ENCODE data around the gene GEMIN4.

The GEMIN4 gene

DNA sequence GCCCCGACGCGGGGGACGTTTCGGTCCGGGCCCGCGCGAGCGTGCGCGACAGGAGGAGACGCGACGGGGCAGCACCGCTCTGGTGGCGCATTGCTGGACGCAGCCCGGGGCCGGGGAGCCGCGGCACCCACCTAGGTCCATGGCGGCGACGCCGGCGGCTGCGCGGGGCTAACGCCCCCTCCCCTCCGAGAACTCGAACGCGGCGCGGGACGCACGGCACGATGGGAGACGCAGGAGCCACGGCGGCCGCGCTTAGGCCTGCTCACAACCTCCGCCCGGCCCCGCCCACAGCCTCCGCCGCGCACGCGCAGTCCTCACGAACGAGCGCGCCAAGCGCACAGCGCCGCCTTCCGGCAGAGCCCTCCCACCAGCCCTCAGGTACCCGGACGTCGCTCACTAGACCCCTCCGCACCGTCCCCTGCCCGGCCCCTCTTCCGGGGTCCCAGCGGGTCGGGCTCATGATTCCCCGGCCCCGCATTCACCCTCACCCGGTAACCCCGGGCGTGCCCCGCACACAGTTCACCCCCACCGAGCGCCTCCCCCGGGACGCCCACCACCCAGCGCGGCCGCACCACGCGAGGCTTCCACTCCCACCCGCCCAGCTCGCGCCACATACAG, at the start of gene GEMIN4:
GEMIN4 (minus strand) TSS at position 263 of the 618 bp plus-strand sequence; CDS start at position 141, 122 bp downstream.
- in situ Hi-C loops (cut with MboI; ENCODE audit: low sequenced_read_pairs): no loop called here

DNA sequence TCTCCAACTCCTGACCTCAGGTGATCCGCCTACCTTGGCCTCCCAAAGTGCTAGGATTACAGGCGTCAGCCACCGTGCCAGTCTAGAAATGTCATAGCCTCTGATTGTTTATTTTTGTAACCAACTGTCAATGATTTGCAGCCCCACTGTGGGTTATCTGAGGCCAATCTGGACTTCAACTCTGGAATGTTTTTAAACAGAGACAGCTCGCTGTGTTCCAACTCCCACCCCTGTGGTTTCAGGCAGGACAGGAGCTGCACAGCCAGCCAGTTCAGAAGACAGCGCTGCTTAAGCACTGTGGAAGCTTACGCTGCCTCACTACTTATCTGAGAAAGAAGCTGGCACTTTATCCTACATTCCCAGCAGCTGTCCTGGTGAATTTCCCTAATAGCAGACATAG, 49.6 kb upstream of the GEMIN4 start:
- in situ Hi-C loops (cut with MboI; ENCODE audit: low sequenced_read_pairs): no loop called here

- in situ Hi-C loops (cut with MboI; ENCODE audit: low sequenced_read_pairs): no loop called here
Observed at GRCh38 chr17:800446-801242, 48.6 kb upstream of the GEMIN4 start.

DNA sequence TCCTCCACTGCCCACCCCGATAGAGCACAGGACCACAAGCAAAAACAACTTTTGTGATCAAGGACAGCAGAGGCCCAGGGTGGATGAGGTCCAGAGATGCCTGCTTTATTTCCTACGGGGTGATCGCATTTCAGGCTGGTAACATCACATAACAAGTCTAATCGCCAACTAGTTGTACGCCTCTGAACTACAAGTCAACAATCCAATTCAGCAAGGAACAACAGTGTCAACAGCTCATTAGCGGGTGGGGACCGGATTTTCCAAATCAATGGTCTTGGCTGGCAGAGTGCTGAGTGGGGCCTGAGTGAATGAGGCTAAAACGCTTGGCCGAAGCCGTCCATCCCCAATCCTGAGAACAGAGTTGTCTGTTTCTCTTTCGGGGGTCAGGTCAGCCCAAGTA, 47.2 kb upstream of the GEMIN4 start:
- in situ Hi-C loops (cut with MboI; ENCODE audit: low sequenced_read_pairs): loop anchor here (25.0 kb wide), 1 partner anchor 188 kb away; the partner anchor contains the start of genes NXN and TIMM22

GRCh38 chr17:798246-798645, 46.2 kb upstream of the GEMIN4 start:
- in situ Hi-C loops (cut with MboI; ENCODE audit: low sequenced_read_pairs): loop anchor here (25.0 kb wide), 1 partner anchor 189 kb away; the partner anchor contains the start of genes NXN and TIMM22

- in situ Hi-C loops (cut with MboI; ENCODE audit: low sequenced_read_pairs): loop anchor here (25.0 kb wide), 1 partner anchor 190 kb away; the partner anchor contains the start of genes NXN and TIMM22
Observed at GRCh38 chr17:797236-797840, 45.3 kb upstream of the GEMIN4 start.

DNA sequence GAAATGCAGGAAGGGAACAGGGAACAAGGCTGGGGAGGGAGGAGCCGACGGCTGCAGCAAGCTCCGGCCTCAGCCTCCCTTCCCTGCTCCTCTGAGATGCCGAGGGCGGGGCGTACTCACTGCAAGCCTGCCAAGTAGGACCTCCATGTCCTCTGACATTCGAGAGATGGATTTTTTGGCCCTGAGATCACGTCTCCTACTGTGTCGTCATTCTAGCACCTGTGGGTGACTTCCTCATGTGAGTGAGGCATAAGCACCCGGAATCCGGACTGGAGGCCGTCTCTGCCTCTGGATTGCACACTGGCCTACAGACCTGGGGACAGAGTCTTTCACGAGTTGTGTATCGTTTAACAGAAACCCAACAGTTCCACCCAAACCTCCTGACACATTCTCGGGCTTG, 44.5 kb upstream of the GEMIN4 start:
- in situ Hi-C loops (cut with MboI; ENCODE audit: low sequenced_read_pairs): loop anchor here (25.0 kb wide), 1 partner anchor 191 kb away; the partner anchor contains the start of genes NXN and TIMM22

DNA sequence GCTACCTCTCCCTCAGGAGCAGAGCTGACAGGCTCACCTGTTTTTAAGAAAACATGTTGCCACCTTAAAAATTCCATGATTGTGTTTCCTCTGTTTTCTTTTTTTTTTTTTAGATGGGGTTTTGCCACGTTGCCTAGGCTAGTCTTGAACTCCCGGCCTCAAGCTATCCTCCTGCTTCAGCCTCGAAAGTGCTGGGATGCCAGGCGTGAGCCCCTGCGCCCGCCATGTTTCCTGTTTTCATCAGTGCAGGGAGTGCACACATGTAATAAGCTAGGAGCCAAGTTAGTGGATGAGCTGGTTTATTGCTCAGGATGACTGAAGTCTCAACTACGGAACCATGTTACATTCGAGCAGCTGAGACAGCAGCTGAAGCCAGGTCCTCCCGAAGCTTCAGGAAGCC, 43.7 kb upstream of the GEMIN4 start:
- in situ Hi-C loops (cut with MboI; ENCODE audit: low sequenced_read_pairs): loop anchor here (25.0 kb wide), 1 partner anchor 192 kb away; the partner anchor contains the start of genes NXN and TIMM22

- in situ Hi-C loops (cut with MboI; ENCODE audit: low sequenced_read_pairs): loop anchor here (25.0 kb wide), 1 partner anchor 192 kb away; the partner anchor contains the start of genes NXN and TIMM22
Observed at GRCh38 chr17:795276-795675, 43.2 kb upstream of the GEMIN4 start.

GRCh38 chr17:794876-795275, 42.8 kb upstream of the GEMIN4 start:
- in situ Hi-C loops (cut with MboI; ENCODE audit: low sequenced_read_pairs): loop anchor here (25.0 kb wide), 1 partner anchor 192 kb away; the partner anchor contains the start of genes NXN and TIMM22

DNA sequence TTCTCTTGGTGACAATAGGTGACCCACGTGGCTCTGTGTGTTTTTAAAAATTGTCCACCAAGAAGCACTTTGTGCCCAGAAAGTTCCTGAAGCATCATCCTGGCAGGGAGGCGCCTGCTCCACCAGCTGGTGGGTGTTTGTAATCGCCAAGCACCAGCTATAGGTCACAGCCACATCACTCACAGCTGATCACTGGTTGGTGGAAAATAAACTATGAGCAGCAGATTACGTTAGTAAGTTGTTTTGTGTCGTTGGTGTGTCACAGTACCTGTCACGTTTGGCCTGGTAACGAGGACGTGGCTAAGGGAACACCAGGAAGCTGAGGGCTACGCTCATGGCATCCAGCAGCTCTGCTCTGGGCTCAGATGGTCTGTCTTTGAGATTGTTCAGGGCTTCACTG, 40.2 kb upstream of the GEMIN4 start:
- in situ Hi-C loops (cut with MboI; ENCODE audit: low sequenced_read_pairs): loop anchor here (25.0 kb wide), 1 partner anchor 195 kb away; the partner anchor contains the start of genes NXN and TIMM22

DNA sequence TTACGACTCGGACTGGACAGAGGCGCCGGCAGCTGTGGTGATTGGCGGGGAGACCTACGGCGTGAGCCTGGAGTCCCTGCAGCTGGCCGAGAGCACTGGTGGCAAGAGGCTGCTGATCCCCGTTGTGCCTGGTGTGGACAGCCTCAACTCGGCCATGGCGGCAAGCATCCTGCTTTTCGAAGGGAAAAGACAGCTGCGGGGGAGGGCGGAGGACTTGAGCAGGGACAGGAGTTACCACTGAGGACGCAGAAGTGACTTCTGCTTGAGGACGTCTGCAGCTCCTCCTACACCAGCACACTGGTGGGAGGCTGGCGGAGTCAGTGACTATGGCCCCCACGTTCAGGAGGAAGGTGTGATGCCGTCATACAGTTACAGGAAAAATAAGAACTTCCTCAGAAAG, 39.8 kb upstream of the GEMIN4 start:
- in situ Hi-C loops (cut with MboI; ENCODE audit: low sequenced_read_pairs): loop anchor here (25.0 kb wide), 1 partner anchor 195 kb away; the partner anchor contains the start of genes NXN and TIMM22

DNA sequence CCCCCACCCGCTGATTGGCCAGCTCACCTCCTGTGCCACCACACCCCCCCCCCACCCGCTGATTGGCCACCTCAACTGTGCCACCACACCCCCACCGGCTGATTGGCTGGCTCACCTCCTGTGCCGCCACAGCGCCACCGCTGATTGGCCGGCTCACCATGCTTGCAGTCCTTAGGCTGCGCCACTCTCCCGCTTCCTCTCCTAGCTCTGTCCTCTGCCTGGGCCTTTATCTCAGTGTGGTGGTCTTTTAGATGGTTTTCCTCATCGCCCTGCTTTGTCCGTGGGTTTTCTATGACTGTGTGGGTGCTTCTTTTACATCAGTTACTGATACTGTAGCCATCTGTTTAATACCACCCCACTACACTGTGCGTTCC, 38.8 kb upstream of the GEMIN4 start:
- in situ Hi-C loops (cut with MboI; ENCODE audit: low sequenced_read_pairs): loop anchor here (25.0 kb wide), 1 partner anchor 196 kb away; the partner anchor contains the start of genes NXN and TIMM22

DNA sequence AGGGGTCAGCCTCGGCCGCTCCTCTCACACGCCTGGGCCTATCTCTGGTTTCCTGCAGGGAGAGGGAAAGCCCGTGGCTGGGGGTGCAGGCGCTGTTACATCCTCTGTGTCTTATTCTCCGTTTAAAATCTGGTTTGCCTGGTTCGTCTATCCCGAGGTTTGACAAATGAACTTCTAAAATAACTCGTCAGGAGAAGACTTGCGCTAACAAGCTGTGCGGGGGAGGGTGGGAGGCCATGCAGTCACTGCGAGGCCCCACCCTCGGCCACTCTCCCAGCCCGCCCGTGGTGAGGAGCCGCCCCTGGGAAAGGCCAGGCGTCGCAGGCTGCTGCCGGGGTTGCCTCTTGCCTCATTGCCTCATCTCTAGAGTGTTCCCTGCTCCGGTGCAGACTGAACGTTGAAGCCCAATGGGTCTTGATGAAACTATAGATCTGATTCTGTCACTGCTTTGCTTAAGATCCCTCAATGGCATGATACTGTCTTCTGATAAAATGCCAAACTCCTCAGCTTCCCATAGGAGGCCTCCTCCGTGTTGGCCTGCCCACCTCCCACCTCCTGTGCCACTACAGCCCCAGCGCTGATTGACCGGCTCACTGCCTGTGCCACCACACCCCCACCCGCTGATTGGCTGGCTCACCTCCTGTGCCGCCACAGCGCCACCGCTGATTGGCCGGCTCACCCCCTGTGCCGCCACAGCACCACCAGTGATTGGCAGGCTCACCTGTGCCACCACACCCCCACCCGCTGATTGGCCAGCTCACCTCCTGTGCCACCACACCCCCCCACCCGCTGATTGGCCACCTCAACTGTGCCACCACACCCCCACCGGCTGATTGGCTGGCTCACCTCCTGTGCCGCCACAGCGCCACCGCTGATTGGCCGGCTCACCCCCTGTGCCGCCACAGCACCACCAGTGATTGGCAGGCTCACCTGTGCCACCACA, 38.1 kb upstream of the GEMIN4 start:
- in situ Hi-C loops (cut with MboI; ENCODE audit: low sequenced_read_pairs): loop anchor here (25.0 kb wide), 1 partner anchor 197 kb away; the partner anchor contains the start of genes NXN and TIMM22

- in situ Hi-C loops (cut with MboI; ENCODE audit: low sequenced_read_pairs): loop anchor here (25.0 kb wide), 1 partner anchor 198 kb away; the partner anchor contains the start of genes NXN and TIMM22
Observed at GRCh38 chr17:789160-789840, 37.2 kb upstream of the GEMIN4 start.

- in situ Hi-C loops (cut with MboI; ENCODE audit: low sequenced_read_pairs): loop anchor here (25.0 kb wide), 1 partner anchor 199 kb away; the partner anchor contains the start of genes NXN and TIMM22
Observed at GRCh38 chr17:788551-788950, 36.5 kb upstream of the GEMIN4 start.

- in situ Hi-C loops (cut with MboI; ENCODE audit: low sequenced_read_pairs): loop anchor here (25.0 kb wide), 1 partner anchor 200 kb away; the partner anchor contains the start of genes NXN and TIMM22
Observed at GRCh38 chr17:787641-788221, 35.7 kb upstream of the GEMIN4 start.

- in situ Hi-C loops (cut with MboI; ENCODE audit: low sequenced_read_pairs): loop anchor here (25.0 kb wide), 1 partner anchor 201 kb away; the partner anchor contains the start of genes NXN and TIMM22
Observed at GRCh38 chr17:785901-786300, 33.8 kb upstream of the GEMIN4 start.
